HCT116 (cell line): Measurements from ENCODE around the gene AZIN2. TPM values are rescaled to one million over a fixed set of nuclear protein-coding genes. Genes with fewer than 3 reads are reported as not detected.

Experiments
- ATAC-seq: fragments of 200-7000 bp; cut with Tn5 transposase; 2 replicates; pipeline ENCODE4 v1.9.1; 2020; ENCODE audit warnings: mild to moderate bottlenecking, moderate library complexity
- BruUV-seq: library from RNA; stranded (reverse); fragments of 400-500 nt; replicated peaks from 2 replicates; lab custom pipeline; 2021; lab: Mats Ljungman, UMichigan
- CTCF ChIA-PET: fragments of 300-600 bp; sonication (Branson Sonifier 250); formaldehyde crosslinking; loops from one replicate; lab custom pipeline; 2021; ENCODE audit warnings: antibody characterized with exemption; lab: Charles Lee
- POLR2A ChIA-PET: fragments of 300-600, 350-600 bp; sonication (Branson Sonifier 250); formaldehyde crosslinking; loops from one replicate; lab custom pipeline; 2021; ENCODE audit warnings: antibody characterized with exemption; lab: Charles Lee
- RAD21 ChIA-PET, 2 experiments: fragments of 300-600 bp; sonication (Branson Sonifier 250); formaldehyde crosslinking; loops; one replicate each; lab custom pipeline; 2023; ENCODE audit warnings: low total read pairs in 2 of 2; ENCODE audit not compliant: uncharacterized antibody in 2 of 2, unreplicated experiment in 2 of 2, low non-redundant PET in 1 of 2; lab: Charles Lee
- DNase-seq: peaks from one replicate; pipeline ENCODE4 v3.0.0-alpha.2; 2010; ENCODE audit warnings: low read depth, low spot score
- H2AFZ ChIP-seq: fragments of 200-600 bp; shearing (Covaris generic), sonication (generic); 2 replicates; pipeline ENCODE4 v1.6.1; 2017; ENCODE audit warnings: low read depth, mixed run types, mixed read lengths, antibody characterized with exemption, low read length; ENCODE audit not compliant: poor library complexity, severe bottlenecking
- H3K27ac ChIP-seq: 2 replicates; pipeline ENCODE4 v1.5.1; 2012; ENCODE audit warnings: low read depth, low read length
- H3K27me3 ChIP-seq: fragments of 200-600 bp; sonication (generic); 2 replicates; pipeline ENCODE4 v1.6.1; 2016; ENCODE audit warnings: mixed run types, low read length, mixed read lengths; ENCODE audit not compliant: insufficient read depth
- H3K36me3 ChIP-seq, 2 experiments: fragments of 200-500 bp in 1 of 2; fragments of 200-600 bp in 1 of 2; sonication (Bioruptor generic) in 1 of 2; sonication (generic) in 1 of 2; 2 replicates each; pipeline versions ENCODE4 v1.5.1 to v1.6.1; 2014 to 2016; ENCODE audit warnings: low read length in 2 of 2, inconsistent platforms in 1 of 2, mixed read lengths in 1 of 2, mixed run types in 1 of 2; ENCODE audit not compliant: insufficient read depth in 2 of 2, control insufficient read depth in 1 of 2
- H3K4me1 ChIP-seq, 2 experiments: fragments of 200-600 bp in 1 of 2; sonication (generic) in 1 of 2; 2 replicates each; pipeline versions ENCODE4 v1.5.1 to v1.6.1; 2012 to 2017; ENCODE audit warnings: low read length in 2 of 2, inconsistent platforms in 1 of 2, mild to moderate bottlenecking in 1 of 2, mixed read lengths in 1 of 2, mixed run types in 1 of 2, moderate library complexity in 1 of 2; ENCODE audit not compliant: insufficient read depth in 2 of 2, control insufficient read depth in 1 of 2
- H3K4me2 ChIP-seq: fragments of 200-600 bp; sonication (generic); 2 replicates; pipeline ENCODE4 v1.6.1; 2017; ENCODE audit warnings: mixed run types, low read length, mixed read lengths
- H3K4me3 ChIP-seq, 2 experiments: fragments of 200-600 bp in 1 of 2; sonication (generic) in 1 of 2; replicated peaks in 1 of 2; 2 replicates each; pipeline ENCODE4 v1.5.1; 2011 to 2016; ENCODE audit warnings: low read length in 2 of 2, control low read depth in 1 of 2, low read depth in 1 of 2, mild to moderate bottlenecking in 1 of 2, mixed read lengths in 1 of 2, mixed run types in 1 of 2
- H3K79me2 ChIP-seq: fragments of 200-600 bp; sonication (generic); 2 replicates; pipeline ENCODE4 v1.6.1; 2017; ENCODE audit warnings: mild to moderate bottlenecking, mixed run types, low read length, moderate library complexity, mixed read lengths; ENCODE audit not compliant: insufficient read depth
- H3K9ac ChIP-seq: fragments of 200-600 bp; sonication (generic); 2 replicates; pipeline ENCODE4 v1.6.1; 2016; ENCODE audit warnings: low read length, mixed read lengths
- H3K9me2 ChIP-seq: fragments of 200-600 bp; sonication (generic), shearing (Covaris generic); 2 replicates; pipeline ENCODE4 v1.6.1; 2017; ENCODE audit warnings: mixed run types, mild to moderate bottlenecking, moderate library complexity; ENCODE audit not compliant: insufficient read depth
- H3K9me3 ChIP-seq, 2 experiments: fragments of 200-500 bp in 1 of 2; fragments of 200-600 bp in 1 of 2; sonication (Bioruptor generic) in 1 of 2; sonication (generic) in 1 of 2; 2 replicates each; pipeline ENCODE4 v1.6.1; 2014 to 2017; ENCODE audit warnings: low read length in 2 of 2, mixed read lengths in 2 of 2, inconsistent platforms in 1 of 2, low read depth in 1 of 2, mild to moderate bottlenecking in 1 of 2, mixed run types in 1 of 2, moderate library complexity in 1 of 2; ENCODE audit not compliant: control insufficient read depth in 1 of 2, insufficient read depth in 1 of 2
- H4K20me1 ChIP-seq: fragments of 200-600 bp; sonication (generic), shearing (Covaris generic); 2 replicates; pipeline ENCODE4 v1.6.1; 2017; ENCODE audit warnings: mixed run types, mild to moderate bottlenecking, moderate library complexity; ENCODE audit not compliant: insufficient read depth
- CBX3 ChIP-seq: IDR thresholded peaks from 2 replicates; pipeline ENCODE4 v1.6.1; 2012; ENCODE audit warnings: low read depth
- CEBPB ChIP-seq: IDR thresholded peaks from 2 replicates; pipeline ENCODE4 v1.6.1; 2012; ENCODE audit warnings: low read depth
- CTCF ChIP-seq, 3 experiments: fragments of 200-600 bp in 1 of 3; sonication (generic) in 1 of 3; IDR thresholded peaks in 2 of 3; conservative IDR thresholded peaks in 1 of 3; 2 replicates each; pipeline ENCODE4 v1.5.1; 2012 to 2017; ENCODE audit warnings: low read depth in 2 of 3, low read length in 2 of 3, antibody characterized with exemption in 1 of 3, borderline replicate concordance in 1 of 3, control low read depth in 1 of 3, mild to moderate bottlenecking in 1 of 3, mixed read lengths in 1 of 3, mixed run types in 1 of 3, moderate library complexity in 1 of 3; ENCODE audit not compliant: insufficient read depth in 1 of 3
- EGR1 ChIP-seq: IDR thresholded peaks from 2 replicates; pipeline ENCODE4 v1.6.1; 2012; ENCODE audit warnings: low read depth
- EZH2 ChIP-seq: fragments of 200-600 bp; sonication (generic); IDR thresholded peaks from 2 replicates; pipeline ENCODE4 v1.6.1; 2017; ENCODE audit warnings: antibody characterized with exemption, mixed run types
- EZH2phosphoT487 ChIP-seq: fragments of 200-600 bp; IDR thresholded peaks from 2 replicates; pipeline ENCODE4 v1.6.1; 2018; ENCODE audit warnings: antibody characterized with exemption, borderline replicate concordance
- JUND ChIP-seq: IDR thresholded peaks from 2 replicates; pipeline ENCODE4 v1.6.1; 2012
- MAX ChIP-seq: IDR thresholded peaks from 2 replicates; pipeline ENCODE4 v1.6.1; 2012
- POLR2AphosphoS5 ChIP-seq: IDR thresholded peaks from 2 replicates; pipeline ENCODE4 v1.6.1; 2011; ENCODE audit warnings: mild to moderate bottlenecking, low read depth, low read length, moderate library complexity
- RAD21 ChIP-seq: IDR thresholded peaks from 2 replicates; pipeline ENCODE4 v1.6.1; 2012; ENCODE audit warnings: low read depth, mild to moderate bottlenecking
- SRF ChIP-seq: IDR thresholded peaks from 2 replicates; pipeline ENCODE4 v1.6.1; 2012; ENCODE audit warnings: low read depth
- ZBTB33 ChIP-seq: IDR thresholded peaks from 2 replicates; pipeline ENCODE4 v1.6.1; 2011; ENCODE audit warnings: mild to moderate bottlenecking, low read length, moderate library complexity; ENCODE audit not compliant: insufficient replicate concordance; ENCODE audit errors: extremely low read depth
- intact Hi-C: fragments of 100-400 bp; cut with micrococcal nuclease; formaldehyde crosslinking; loops from 2 replicates; pipeline ENCODE4 v1.10.0; 2022
- total RNA-seq: library from RNA; stranded (reverse); gene quantifications from one replicate; pipeline ENCODE4 v1.2.1, GENCODE V29; 2021; ENCODE audit not compliant: unreplicated experiment

The AZIN2 gene
- total RNA-seq, 1 experiment from 2014 or later: 7.8 TPM

GRCh38 chr1:33126411-33127000, 45.6 kb downstream of the AZIN2 start:
- intact Hi-C loops: loop anchor here (5.0 to 10.0 kb wide), 2 partner anchors 218 to 346 kb away; partner anchors contain the start of gene ZSCAN20
- ATAC-seq: no peak
- ChIA-PET RAD21 (no interaction called here), POLR2A (interaction anchor here (0.6 to 1.4 kb wide), 7 partner anchors 9 to 345 kb away, joined by 3 to 7 read pairs (median 3); no protein-coding TSS in a partner anchor), CTCF (interaction anchor here (0.7 to 2.2 kb wide), 17 partner anchors 9 to 491 kb away, joined by 3 to 12 read pairs (median 5); partner anchors contain the start of gene AZIN2)
- TF ChIP-seq CEBPB (no peak), JUND (no peak), EZH2phosphoT487 (no peak), SRF (no peak), RAD21 (no peak), POLR2AphosphoS5 (no peak), CTCF (IDR thresholded peaks at IDR 0.05 in 2 of 3, conservative IDR thresholded peaks at IDR 0.05 in 1 of 3; ENCODE audit: borderline replicate concordance in 1 of 3, insufficient read depth in 1 of 3, low read depth in 2 of 3, low read length in 2 of 3) (no peak), ZBTB33 (no peak), CBX3 (no peak), MAX (no peak), EZH2 (no peak), EGR1 (no peak)
- no peaks in the 10 kb centered on the region for H3K9me3 ChIP-seq
- peak overlapping the region; percentile 78 to 98 for H3K4me3 ChIP-seq
- no peaks in the 10 kb centered on the region for H3K9me2 ChIP-seq
- H3K36me3 ChIP-seq: no peaks in the 10 kb centered on the region; a peak in 1 of 4 replicates
- H3K4me2 ChIP-seq: peak overlapping the region; percentile 97
- DNase-seq: no peak
- H2AFZ ChIP-seq: no peak overlapping the region
- peak overlapping the region; percentile 94 for H3K9ac ChIP-seq
- H3K79me2 ChIP-seq: peaks cover 24% of the 10 kb centered on the region
- H3K4me1 ChIP-seq: peaks cover 5 to 20% of the 10 kb centered on the region in 2 experiments; a peak in 3 of 4 replicates
- peak overlapping the region; percentile 66 for H3K27ac ChIP-seq
- no peaks in the 10 kb centered on the region for H3K27me3 ChIP-seq
- TSS peak; percentile 81 for BruUV-seq
- no peaks in the 10 kb centered on the region for H4K20me1 ChIP-seq
